Kidney (tissue), 14 donors: ENCODE results near the gene BRD3OS. TPM values are rescaled to one million over a fixed set of nuclear protein-coding genes. Genes with fewer than 3 reads are reported as not detected.

Source experiments
- DNase-seq, 5 donors: peaks; one replicate each; pipeline ENCODE4 v3.0.0-alpha.2; 2013 to 2020
- FAIRE-seq: peaks from 2 replicates; lab custom pipeline; 2012; peaks lifted over from hg19 to GRCh38; lab: Jason Lieb, UNC
- H3K27ac ChIP-seq, 2 donors: one replicate each; pipeline ENCODE4 v1.7.0; 2013; ENCODE audit warnings: low read depth in 2 of 2, low read length in 2 of 2, inconsistent platforms in 1 of 2
- H3K27me3 ChIP-seq: one replicate; pipeline ENCODE4 v1.7.1; 2013; ENCODE audit warnings: low read length, inconsistent platforms; ENCODE audit not compliant: control insufficient read depth, insufficient read depth
- H3K36me3 ChIP-seq, 3 donors: one replicate each; pipeline versions ENCODE4 v1.7.0 to v1.7.1; 2013; ENCODE audit warnings: low read length in 3 of 3, control low read depth in 1 of 3, inconsistent platforms in 1 of 3; ENCODE audit not compliant: insufficient read depth in 3 of 3, control insufficient read depth in 2 of 3
- H3K4me1 ChIP-seq, 3 donors: one replicate each; pipeline versions ENCODE4 v1.7.0 to v1.7.1; 2013; ENCODE audit warnings: low read length in 3 of 3, inconsistent platforms in 1 of 3, low read depth in 1 of 3; ENCODE audit not compliant: control insufficient read depth in 2 of 3, insufficient read depth in 2 of 3
- H3K4me3 ChIP-seq, 3 donors: one replicate each; pipeline versions ENCODE4 v1.7.0 to v1.8.1; 2013; ENCODE audit warnings: low read length in 3 of 3, control low read depth in 1 of 3, inconsistent platforms in 1 of 3
- H3K9ac ChIP-seq, 3 donors: one replicate each; pipeline versions ENCODE4 v1.7.0 to v1.7.1; 2013; ENCODE audit warnings: low read length in 3 of 3, control low read depth in 1 of 3, inconsistent platforms in 1 of 3
- H3K9me3 ChIP-seq, 3 donors: one replicate each; pipeline versions ENCODE4 v1.7.0 to v1.7.1; 2013; ENCODE audit warnings: low read length in 3 of 3, control low read depth in 1 of 3, inconsistent platforms in 1 of 3; ENCODE audit not compliant: control insufficient read depth in 2 of 3, insufficient read depth in 1 of 3
- intact Hi-C: fragments of 100-400 bp; cut with DNase I; formaldehyde crosslinking; loops from one replicate; pipeline ENCODE4 v1.11.1; 2022
- polyA plus RNA-seq: library from polyadenylated mRNA; stranded (reverse); fragments of 350-450 nt; fragmentation: Illumina TruSeq; extraction: RNeasy Lipid Tissue Mini Kit (QIAGEN cat#74804); gene quantifications from one replicate; pipeline ENCODE4 v1.2.3, GENCODE V29; 2014; ENCODE audit warnings: low read depth, low replicate concordance; ENCODE audit not compliant: insufficient read depth
- total RNA-seq: library from RNA; stranded (reverse); fragmentation: NEBNext Ultra II Directional; extraction: Animal tissue kit (Norgen Biotek cat#: 25700); gene quantifications from one replicate; pipeline ENCODE4 v1.2.1, GENCODE V29; 2021
- TF ChIP-seq, protein P1 (sequence below): IDR thresholded peaks from 3 replicates; pipeline ENCODE4 v1.5.1; 2012; ENCODE audit warnings: mild to moderate bottlenecking, moderate library complexity, borderline replicate concordance; ENCODE audit not compliant: insufficient read depth; ENCODE audit errors: extremely low read depth
- donor health status: control.
- donor health status: control.
- donor health status: control.
- donor health status: control.
- donor health status: control.
- donor health status: DM: yes; HTN: yes; CAD: no.
- donor health status: Normal renal cell carcinoma (clear cell type).

Gene BRD3OS
- total and polyA plus RNA-seq, 2 donors from 2014 or later: 16.5 to 24.4 TPM

DNA sequence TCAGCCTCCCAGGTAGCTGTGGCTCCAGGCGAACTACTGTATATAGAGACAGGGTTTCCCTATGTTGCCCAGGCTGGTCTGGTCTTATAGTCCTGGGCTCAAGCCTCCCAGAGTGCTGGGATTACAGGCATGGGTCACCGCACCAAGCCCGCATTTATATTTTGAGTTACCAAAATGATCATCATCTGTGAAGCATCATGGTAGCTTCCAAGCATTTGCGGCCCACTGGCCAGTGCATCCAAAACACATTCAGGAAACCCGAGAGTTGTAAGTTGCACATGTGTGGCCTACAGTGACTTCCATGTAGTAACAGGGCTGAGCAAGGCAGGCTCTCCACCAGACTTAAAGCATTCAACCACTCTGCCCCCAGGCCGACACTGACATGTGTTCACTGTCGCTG lies 2.3 kb downstream of the BRD3OS start:
- TF ChIP-seq, protein P1, sequence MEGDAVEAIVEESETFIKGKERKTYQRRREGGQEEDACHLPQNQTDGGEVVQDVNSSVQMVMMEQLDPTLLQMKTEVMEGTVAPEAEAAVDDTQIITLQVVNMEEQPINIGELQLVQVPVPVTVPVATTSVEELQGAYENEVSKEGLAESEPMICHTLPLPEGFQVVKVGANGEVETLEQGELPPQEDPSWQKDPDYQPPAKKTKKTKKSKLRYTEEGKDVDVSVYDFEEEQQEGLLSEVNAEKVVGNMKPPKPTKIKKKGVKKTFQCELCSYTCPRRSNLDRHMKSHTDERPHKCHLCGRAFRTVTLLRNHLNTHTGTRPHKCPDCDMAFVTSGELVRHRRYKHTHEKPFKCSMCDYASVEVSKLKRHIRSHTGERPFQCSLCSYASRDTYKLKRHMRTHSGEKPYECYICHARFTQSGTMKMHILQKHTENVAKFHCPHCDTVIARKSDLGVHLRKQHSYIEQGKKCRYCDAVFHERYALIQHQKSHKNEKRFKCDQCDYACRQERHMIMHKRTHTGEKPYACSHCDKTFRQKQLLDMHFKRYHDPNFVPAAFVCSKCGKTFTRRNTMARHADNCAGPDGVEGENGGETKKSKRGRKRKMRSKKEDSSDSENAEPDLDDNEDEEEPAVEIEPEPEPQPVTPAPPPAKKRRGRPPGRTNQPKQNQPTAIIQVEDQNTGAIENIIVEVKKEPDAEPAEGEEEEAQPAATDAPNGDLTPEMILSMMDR: no peak
- peaks cover 0 to 9% (median 0%) of the 10 kb centered on the region in 3 donors for H3K36me3 ChIP-seq
- no peak overlapping the region for H3K9ac ChIP-seq
- intact Hi-C loops: no loop called here
- DNase-seq (peak in 1 of 5 donors; percentile 26), FAIRE-seq (no peak)
- H3K4me1 ChIP-seq: peaks cover 0 to 4% (median 0%) of the 10 kb centered on the region in 3 donors
- H3K27ac ChIP-seq: no peak overlapping the region
- H3K27me3 ChIP-seq: no peaks in the 10 kb centered on the region
- no peak overlapping the region for H3K4me3 ChIP-seq
- no peaks in the 10 kb centered on the region for H3K9me3 ChIP-seq

DNA sequence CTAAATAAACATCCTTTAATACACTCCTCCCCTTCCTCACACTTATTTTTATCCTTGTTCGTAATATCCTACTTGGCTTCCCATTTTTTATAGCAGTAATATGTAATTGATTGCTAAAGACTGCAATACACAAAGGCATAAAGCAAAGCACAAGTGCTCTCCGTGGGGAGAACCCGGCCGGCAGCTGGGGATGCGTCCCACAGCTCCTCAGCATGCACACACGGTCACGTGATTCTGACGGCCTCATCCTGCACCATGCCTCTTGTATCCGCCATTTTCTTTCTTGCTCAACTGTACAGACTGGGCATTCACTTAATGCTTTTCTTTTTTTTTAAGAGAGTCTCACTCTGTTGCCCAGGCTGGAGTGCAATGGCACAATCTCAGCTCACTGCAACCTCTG lies 2.8 kb downstream of the BRD3OS start:
- no peak for FAIRE-seq
- no peak overlapping the region for H3K9ac ChIP-seq
- peaks cover 0 to 9% (median under 1%) of the 10 kb centered on the region in 3 donors for H3K36me3 ChIP-seq
- H3K4me3 ChIP-seq: no peak overlapping the region
- H3K4me1 ChIP-seq: peaks cover 0 to 4% (median 0%) of the 10 kb centered on the region in 3 donors
- H3K27me3 ChIP-seq: no peaks in the 10 kb centered on the region
- DNase-seq: peak in 1 of 5 donors; percentile 61
- H3K9me3 ChIP-seq: no peaks in the 10 kb centered on the region
- intact Hi-C loops: no loop called here
- no peak overlapping the region for H3K27ac ChIP-seq
- TF ChIP-seq, protein P1: no peak

DNA sequence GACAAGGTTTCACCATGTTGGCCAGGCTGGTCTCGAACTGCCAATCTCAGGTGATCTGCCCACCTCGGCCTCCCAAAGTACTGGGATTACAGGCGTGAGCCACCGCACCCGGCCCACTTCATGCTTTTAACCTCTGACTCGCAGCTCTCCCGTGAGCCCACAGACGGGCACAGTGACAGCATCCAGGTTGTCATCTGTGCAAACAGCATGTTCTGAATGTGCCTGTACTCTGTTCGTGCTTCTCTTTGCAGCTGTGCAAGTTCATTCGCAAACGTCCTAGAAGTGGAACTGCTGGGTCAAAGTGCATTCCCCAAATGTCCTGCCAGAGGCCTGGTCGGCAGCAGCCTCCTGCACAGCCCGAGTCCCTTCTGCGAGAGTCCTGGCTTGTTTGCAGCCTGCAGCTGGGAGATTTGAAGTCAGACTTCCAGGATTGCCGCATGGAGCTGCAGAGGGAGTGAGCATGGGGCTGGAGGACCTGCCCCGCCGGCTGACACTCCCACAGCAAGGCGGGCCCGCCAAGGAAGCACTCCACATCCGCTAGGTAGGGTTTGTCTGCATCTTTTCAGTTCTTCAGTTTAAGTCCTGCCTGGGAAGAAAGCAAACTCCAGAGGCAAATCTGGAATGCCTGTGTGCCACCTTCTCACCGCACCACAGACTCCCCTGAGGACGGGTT lies 3.4 kb downstream of the BRD3OS start:
- intact Hi-C loops: no loop called here
- Histone ChIP-seq H3K9ac (no peak overlapping the region), H3K36me3 (peaks cover 3 to 9% (median 4%) of the 10 kb centered on the region in 3 donors), H3K9me3 (no peaks in the 10 kb centered on the region), H3K27ac (no peak overlapping the region), H3K4me1 (peaks cover 0 to 4% (median 0%) of the 10 kb centered on the region in 3 donors), H3K4me3 (no peak overlapping the region), H3K27me3 (no peaks in the 10 kb centered on the region)
- FAIRE-seq (no peak), DNase-seq (peak in 1 of 5 donors; percentile 26)
- TF ChIP-seq, protein P1: no peak
